H1 (cell line): ENCODE measurements around the gene COQ5.

Source experiments
- ATF3 ChIP-seq: IDR thresholded peaks from 2 replicates; pipeline ENCODE4 v1.6.1; 2011; ENCODE audit warnings: low read depth, mild to moderate bottlenecking, low read length; ENCODE audit not compliant: insufficient read depth
- BRCA1 ChIP-seq: IDR thresholded peaks from 2 replicates; pipeline ENCODE4 v1.6.1; 2012; ENCODE audit warnings: low read depth, low read length, improper control_type of control experiment
- CHD7 ChIP-seq: fragments of 300-600 bp; sonication (generic); IDR thresholded peaks from 2 replicates; pipeline ENCODE4 v1.7.1; 2012; ENCODE audit warnings: low read length, moderate library complexity, mild to moderate bottlenecking, inconsistent platforms; ENCODE audit not compliant: insufficient replicate concordance
- CTCF ChIP-seq, 3 experiments: IDR thresholded peaks; 1 replicate in 2 of 3; 2 replicates in 1 of 3; pipeline versions ENCODE4 v1.5.1 to v1.6.1; 2011; ENCODE audit warnings: low read length in 3 of 3, mild to moderate bottlenecking in 3 of 3, inconsistent platforms in 2 of 3, low read depth in 1 of 3, moderate library complexity in 1 of 3; ENCODE audit not compliant: insufficient read depth in 1 of 3; ENCODE audit errors: control extremely low read depth in 1 of 3
- EP300 ChIP-seq, 2 experiments: IDR thresholded peaks; 1 replicate in 1 of 2; 2 replicates in 1 of 2; pipeline ENCODE4 v1.6.1; 2011 to 2012; ENCODE audit warnings: low read depth in 2 of 2, low read length in 2 of 2, mild to moderate bottlenecking in 2 of 2, borderline replicate concordance in 1 of 2, inconsistent platforms in 1 of 2, moderate library complexity in 1 of 2
- EZH2 ChIP-seq: fragments of 200-600 bp; sonication (generic); IDR thresholded peaks from 2 replicates; pipeline ENCODE4 v1.7.1; 2012; ENCODE audit warnings: low read depth, mild to moderate bottlenecking, moderate library complexity, low read length, inconsistent platforms; ENCODE audit not compliant: severe bottlenecking
- GABPA ChIP-seq: IDR thresholded peaks from 2 replicates; pipeline ENCODE4 v1.6.1; 2011; ENCODE audit warnings: mild to moderate bottlenecking, low read length, moderate library complexity, borderline replicate concordance; ENCODE audit not compliant: insufficient read depth
- MAX ChIP-seq: IDR thresholded peaks from 2 replicates; pipeline ENCODE4 v1.6.1; 2012; ENCODE audit warnings: inconsistent platforms
- POLR2A ChIP-seq, 2 experiments: IDR thresholded peaks; 1 replicate in 1 of 2; 2 replicates in 1 of 2; pipeline ENCODE4 v1.6.1; 2011; ENCODE audit warnings: low read depth in 2 of 2, low read length in 2 of 2, mild to moderate bottlenecking in 2 of 2; ENCODE audit errors: control extremely low read depth in 1 of 2
- SIN3A ChIP-seq, 2 experiments: IDR thresholded peaks in 1 of 2; conservative IDR thresholded peaks in 1 of 2; 2 replicates each; pipeline ENCODE4 v1.6.1; 2011 to 2012; ENCODE audit warnings: low read length in 2 of 2, improper control_type of control experiment in 1 of 2, low read depth in 1 of 2, mild to moderate bottlenecking in 1 of 2
- TAF1 ChIP-seq: IDR thresholded peaks from 2 replicates; pipeline ENCODE4 v1.6.1; 2011; ENCODE audit warnings: mild to moderate bottlenecking, low read depth, low read length

- TF ChIP-seq EZH2: no peak
- no peak for TF ChIP-seq POLR2A (IDR thresholded peaks at IDR 0.05; ENCODE audit: control extremely low read depth in 1 of 2, low read depth in 2 of 2, low read length in 2 of 2)
- peak; percentile 36 to 85 (median 79) for TF ChIP-seq CTCF (IDR thresholded peaks at IDR 0.05; ENCODE audit: control extremely low read depth in 1 of 3, insufficient read depth in 1 of 3, low read depth in 1 of 3, low read length in 3 of 3)
- no peak for TF ChIP-seq MAX
- TF ChIP-seq TAF1: no peak
- TF ChIP-seq CHD7: no peak
- TF ChIP-seq GABPA: no peak
- no peak for TF ChIP-seq BRCA1
- no peak for TF ChIP-seq EP300 (IDR thresholded peaks at IDR 0.05; ENCODE audit: borderline replicate concordance in 1 of 2, low read depth in 2 of 2, low read length in 2 of 2)
- TF ChIP-seq ATF3: no peak
- TF ChIP-seq SIN3A (conservative IDR thresholded peaks at IDR 0.05 in 1 of 2, IDR thresholded peaks at IDR 0.05 in 1 of 2; ENCODE audit: low read depth in 1 of 2, low read length in 2 of 2): no peak
These were observed 71.8 kb downstream of the COQ5 start for GRCh38 chr12:120457133-120457532.
